Testis (tissue), 2 donors: ENCODE results near the gene FLNB.

Source experiments
- POLR2A ChIP-seq: fragments of 450-650 bp; IDR thresholded peaks from one replicate; pipeline ENCODE4 v1.6.1; 2017; ENCODE audit warnings: antibody characterized with exemption, mild to moderate bottlenecking, moderate library complexity
- TF ChIP-seq, protein P1 (sequence below), 3 experiments: fragments of 450-650 bp in 2 of 3; fragments of 200-600 bp in 1 of 3; sonication (generic) in 1 of 3; IDR thresholded peaks; one replicate each; pipeline ENCODE4 v1.5.1; 2016 to 2019; ENCODE audit warnings: antibody characterized with exemption in 3 of 3, mild to moderate bottlenecking in 2 of 3, moderate library complexity in 1 of 3

GRCh38 chr3:57961828-57962447, 46.3 kb upstream of the FLNB start:
- TF ChIP-seq, protein P1, sequence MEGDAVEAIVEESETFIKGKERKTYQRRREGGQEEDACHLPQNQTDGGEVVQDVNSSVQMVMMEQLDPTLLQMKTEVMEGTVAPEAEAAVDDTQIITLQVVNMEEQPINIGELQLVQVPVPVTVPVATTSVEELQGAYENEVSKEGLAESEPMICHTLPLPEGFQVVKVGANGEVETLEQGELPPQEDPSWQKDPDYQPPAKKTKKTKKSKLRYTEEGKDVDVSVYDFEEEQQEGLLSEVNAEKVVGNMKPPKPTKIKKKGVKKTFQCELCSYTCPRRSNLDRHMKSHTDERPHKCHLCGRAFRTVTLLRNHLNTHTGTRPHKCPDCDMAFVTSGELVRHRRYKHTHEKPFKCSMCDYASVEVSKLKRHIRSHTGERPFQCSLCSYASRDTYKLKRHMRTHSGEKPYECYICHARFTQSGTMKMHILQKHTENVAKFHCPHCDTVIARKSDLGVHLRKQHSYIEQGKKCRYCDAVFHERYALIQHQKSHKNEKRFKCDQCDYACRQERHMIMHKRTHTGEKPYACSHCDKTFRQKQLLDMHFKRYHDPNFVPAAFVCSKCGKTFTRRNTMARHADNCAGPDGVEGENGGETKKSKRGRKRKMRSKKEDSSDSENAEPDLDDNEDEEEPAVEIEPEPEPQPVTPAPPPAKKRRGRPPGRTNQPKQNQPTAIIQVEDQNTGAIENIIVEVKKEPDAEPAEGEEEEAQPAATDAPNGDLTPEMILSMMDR (IDR thresholded peaks at IDR 0.05), result peak in 1 of 3 experiments; percentile 27
- TF ChIP-seq POLR2A, result no peak
